Duodenal mucosa (tissue), 2 donors: Measurements from ENCODE around the gene DNALI1.

Experiments
- H3K27ac ChIP-seq: one replicate; pipeline ENCODE4 v1.7.0; 2013; ENCODE audit warnings: low read depth, low read length
- H3K27me3 ChIP-seq, 2 donors: one replicate each; pipeline ENCODE4 v1.7.0; 2013; ENCODE audit warnings: low read length in 2 of 2, control low read depth in 1 of 2; ENCODE audit not compliant: insufficient read depth in 2 of 2, control insufficient read depth in 1 of 2
- H3K36me3 ChIP-seq, 2 donors: one replicate each; pipeline ENCODE4 v1.7.0; 2013; ENCODE audit warnings: low read length in 2 of 2, control low read depth in 1 of 2; ENCODE audit not compliant: insufficient read depth in 2 of 2, control insufficient read depth in 1 of 2
- H3K4me1 ChIP-seq, 2 donors: one replicate each; pipeline ENCODE4 v1.7.0; 2013; ENCODE audit warnings: low read length in 2 of 2, control low read depth in 1 of 2; ENCODE audit not compliant: insufficient read depth in 2 of 2, control insufficient read depth in 1 of 2
- H3K4me3 ChIP-seq, 2 donors: one replicate each; pipeline ENCODE4 v1.7.0; 2013; ENCODE audit warnings: low read length in 2 of 2, low read depth in 1 of 2
- H3K9ac ChIP-seq, 2 donors: one replicate each; pipeline ENCODE4 v1.7.0; 2013; ENCODE audit warnings: low read length in 2 of 2, low read depth in 1 of 2
- H3K9me3 ChIP-seq, 2 donors: one replicate each; pipeline ENCODE4 v1.7.0; 2013; ENCODE audit warnings: low read length in 2 of 2, control low read depth in 1 of 2; ENCODE audit not compliant: control insufficient read depth in 1 of 2

Gene DNALI1

DNA sequence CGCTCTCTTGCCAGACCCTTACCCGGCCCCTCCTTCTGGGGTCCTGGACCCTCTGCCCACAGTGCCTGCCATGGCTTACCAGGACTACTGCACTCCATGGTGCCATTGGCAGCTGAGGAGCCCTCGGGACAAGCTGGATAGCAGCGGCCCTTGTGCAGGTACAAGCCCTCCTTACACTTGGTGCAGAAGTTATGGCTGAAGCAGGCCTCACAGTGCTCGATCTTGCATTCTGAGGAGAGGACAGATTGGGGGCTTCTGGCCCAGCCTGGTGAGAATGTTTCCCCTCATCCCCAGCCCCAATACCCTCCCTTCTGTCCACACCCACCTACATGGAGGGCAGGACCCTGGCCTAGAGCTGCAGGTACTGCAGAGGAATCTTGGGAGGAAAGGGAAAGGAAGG, 57.4 kb downstream of the DNALI1 start:
- no peaks in the 10 kb centered on the region for H3K4me1 ChIP-seq
- H3K4me3 ChIP-seq: no peak overlapping the region
- H3K36me3 ChIP-seq: no peaks in the 10 kb centered on the region
- H3K27me3 ChIP-seq: peaks cover 11 to 18% of the 10 kb centered on the region in 2 donors
- H3K27ac ChIP-seq: no peak overlapping the region
- no peak overlapping the region for H3K9ac ChIP-seq
- H3K9me3 ChIP-seq: no peaks in the 10 kb centered on the region

DNA sequence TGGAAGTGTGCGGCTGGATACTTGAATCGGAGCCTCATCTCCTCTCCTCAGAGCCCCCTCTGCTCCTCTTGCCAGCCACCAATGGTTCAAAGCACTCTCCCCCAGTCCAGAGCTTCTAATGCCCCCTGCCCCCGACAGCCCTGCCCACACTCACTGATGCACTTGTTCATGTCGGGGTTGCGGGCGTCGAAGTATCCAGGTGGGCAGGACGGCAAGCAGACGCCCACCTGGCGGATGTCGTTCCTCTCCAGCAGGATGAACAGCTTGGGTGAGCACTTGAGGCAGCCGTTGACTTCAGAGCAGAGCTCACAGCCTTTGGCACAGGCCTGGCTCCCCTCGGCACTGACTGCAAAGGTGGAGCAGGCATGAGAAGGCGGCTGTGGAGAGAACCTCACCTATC, 59.6 kb downstream of the DNALI1 start:
- H3K4me1 ChIP-seq: no peaks in the 10 kb centered on the region
- H3K9me3 ChIP-seq: no peaks in the 10 kb centered on the region
- no peaks in the 10 kb centered on the region for H3K36me3 ChIP-seq
- no peak overlapping the region for H3K4me3 ChIP-seq
- peaks cover 11 to 18% of the 10 kb centered on the region in 2 donors for H3K27me3 ChIP-seq
- H3K27ac ChIP-seq: no peak overlapping the region
- no peak overlapping the region for H3K9ac ChIP-seq
